COR-L47 (cell line): Measurements from ENCODE around the gene CXCL12.

Source experiments
- DNase-seq: peaks from one replicate; lab custom pipeline; 2025; lab: John Stamatoyannopoulos, UW

Gene CXCL12

DNA sequence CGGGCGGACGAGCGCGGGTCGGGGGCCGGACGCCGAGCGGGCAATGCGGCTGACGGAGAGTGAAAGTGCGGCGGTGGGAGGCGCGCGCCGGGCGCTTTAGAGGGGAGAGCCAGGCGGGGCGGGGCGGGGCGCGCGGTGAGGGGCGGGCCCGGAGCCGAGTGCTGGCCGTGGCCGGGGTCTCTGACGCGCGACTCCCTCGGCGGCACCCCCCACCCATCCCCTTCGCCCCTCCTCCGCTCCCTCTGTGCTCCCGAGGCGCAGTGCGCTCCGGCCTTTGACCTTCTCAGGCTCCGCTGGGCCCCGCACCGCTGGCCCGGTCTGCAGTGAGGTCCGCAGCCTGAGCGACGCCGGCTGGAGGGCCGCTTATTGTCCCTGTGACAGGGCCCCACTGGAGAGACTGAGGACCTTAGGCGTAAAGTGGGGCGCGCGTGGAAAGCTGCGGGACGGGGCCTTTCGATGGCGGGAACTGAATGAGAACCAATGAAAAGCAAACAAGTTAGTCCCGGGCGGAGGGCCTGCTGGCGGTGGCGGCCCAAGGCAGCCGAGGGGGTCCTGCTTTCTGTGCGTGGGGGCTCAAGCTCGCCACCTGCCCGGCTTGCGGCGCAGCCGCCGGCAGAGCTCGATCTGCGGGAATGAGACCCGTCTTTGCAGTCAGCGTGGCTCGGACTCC is at the start of gene CXCL12:
TSS of gene CXCL12 (minus strand) at position 72 of the 670 bp plus-strand sequence. CDS start 92 bp downstream, outside the sequence.
- DNase-seq = no peak

DNA sequence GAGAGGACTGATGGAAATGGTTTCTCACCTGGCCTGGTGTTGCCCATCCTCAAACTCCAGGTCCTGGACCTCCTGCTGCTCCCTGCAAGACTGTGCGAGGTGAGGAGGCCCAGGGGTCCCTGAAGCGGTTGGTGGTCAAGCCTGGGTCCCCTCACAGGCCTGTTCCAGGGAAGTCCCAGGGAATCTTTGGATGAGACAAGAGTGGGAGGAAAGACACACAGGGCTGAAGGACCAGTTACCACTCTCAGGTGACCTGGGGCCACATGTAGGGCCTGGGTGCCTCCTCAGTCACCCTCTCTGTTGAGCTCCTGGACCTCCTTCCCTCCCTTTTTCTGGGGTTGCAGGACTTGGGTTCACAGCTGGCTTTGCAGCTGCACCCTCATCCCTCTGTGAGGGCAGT is 42.6 kb upstream of the CXCL12 start:
- no peak for DNase-seq

DNA sequence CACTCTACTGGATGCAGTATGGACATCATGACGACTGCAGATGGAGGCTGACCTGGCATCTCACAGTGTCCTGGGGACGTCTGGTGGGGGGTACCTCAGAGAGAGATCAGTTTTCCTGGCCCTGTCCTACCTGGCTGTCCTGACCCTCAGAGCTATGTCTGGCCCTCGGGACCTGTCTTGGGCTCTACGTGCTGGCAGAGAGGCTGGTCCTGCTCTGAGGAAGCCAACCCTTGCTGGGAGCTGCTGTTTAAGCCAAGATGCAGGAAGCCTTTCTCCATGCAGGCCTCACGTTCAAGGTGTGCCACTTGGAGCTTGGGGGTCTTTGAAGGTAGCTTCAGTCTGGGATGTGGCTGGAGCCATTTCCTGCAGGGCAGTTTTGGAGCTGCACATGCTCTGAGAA is 42.1 kb upstream of the CXCL12 start:
- no peak for DNase-seq

DNA sequence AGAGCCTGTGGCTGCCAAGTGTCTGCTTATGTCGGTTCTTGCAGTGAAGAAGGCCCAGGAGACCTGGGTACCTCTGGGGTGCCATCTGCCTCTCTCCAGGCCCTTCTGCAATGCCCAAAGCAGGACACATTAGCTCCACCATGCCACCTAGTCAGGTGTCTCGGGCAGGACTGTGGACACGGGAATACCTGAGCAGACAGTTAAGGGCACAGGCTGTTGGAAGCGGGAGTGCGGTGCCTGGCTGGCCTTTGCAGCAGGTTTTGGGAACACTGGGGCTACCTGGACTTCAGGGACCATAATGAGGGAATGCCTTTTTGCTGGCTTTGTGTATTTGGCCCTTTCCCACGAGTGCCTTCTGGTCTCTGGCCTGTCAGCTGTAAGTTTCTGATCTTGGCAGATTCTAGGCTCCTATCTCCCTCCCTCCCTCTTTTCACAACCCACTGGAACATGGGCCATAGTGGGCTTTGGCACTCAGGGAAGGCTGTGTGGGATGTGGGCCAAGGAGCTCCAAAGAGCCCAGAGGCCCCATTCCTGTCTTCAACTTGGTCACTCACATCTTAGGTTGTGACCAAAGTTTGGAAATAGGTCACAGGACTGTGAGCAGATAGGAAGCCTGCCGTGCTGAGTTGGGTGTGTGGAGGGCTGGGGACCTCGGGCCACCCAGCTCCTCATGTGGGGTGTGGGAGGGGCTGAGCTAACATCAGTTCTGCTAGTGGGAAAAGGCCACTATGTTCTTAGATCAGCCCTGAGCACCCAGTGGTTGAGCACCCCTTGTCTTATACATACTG is 41.5 kb upstream of the CXCL12 start:
- no peak for DNase-seq

DNA sequence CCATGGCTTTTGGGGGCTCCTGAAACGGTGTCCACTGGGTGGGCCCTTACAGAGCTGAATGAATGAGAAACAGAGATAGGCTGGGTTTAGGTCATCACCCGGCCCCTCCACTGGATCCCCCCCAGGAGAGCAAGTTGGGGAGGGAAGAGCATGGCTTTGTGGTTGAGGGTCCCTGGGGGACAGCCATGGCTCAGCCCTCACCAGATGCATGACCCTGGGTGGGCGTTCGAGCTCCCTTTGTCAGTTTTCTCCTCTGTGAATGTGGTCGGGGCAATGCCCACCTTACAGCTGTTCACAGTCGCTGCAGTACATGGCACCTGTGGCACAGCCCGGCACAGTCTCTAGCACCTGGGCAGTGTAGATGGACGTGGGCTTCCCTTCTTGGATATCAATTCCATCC is 40.6 kb upstream of the CXCL12 start:
- DNase-seq = no peak

DNA sequence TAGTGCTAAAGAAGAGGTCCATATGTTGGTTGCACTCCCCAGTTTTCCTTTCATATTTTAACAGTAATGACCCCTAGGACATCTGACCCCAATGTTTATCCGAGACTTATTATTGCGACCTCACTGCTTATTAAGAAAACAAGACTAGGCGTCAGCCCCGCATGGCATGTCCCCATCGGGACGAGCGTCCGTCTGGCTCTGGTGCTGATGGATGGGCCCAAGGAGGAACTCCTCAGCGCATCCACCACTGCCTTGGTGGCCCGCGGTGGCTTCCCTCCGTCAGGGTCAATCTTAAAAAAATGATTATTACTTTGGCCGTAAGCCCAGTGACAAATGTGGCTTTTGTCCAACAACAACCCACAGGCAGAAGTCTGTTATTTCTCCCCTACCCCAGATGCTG is 40.1 kb upstream of the CXCL12 start:
- no peak for DNase-seq

DNA sequence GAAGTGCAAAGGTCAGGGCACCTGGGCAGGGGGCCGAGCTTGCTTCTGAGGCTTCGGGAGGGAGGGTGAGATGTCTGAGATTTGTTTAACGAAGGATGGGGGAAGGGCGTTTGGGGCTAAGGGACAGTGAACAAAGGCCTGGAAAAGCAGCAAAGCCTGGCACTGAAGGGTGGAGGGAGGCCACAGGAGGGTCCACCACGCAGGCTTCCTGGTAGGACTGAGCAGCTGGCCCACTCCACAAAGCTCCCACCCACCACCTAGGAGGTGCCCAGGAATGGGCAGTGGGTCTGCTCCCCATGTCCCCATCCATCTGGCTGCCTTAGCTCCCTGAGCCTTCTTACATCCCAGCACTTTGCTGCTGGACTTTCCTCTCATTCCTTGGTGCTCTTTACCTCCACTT is 39.4 kb upstream of the CXCL12 start:
- DNase-seq = no peak

DNA sequence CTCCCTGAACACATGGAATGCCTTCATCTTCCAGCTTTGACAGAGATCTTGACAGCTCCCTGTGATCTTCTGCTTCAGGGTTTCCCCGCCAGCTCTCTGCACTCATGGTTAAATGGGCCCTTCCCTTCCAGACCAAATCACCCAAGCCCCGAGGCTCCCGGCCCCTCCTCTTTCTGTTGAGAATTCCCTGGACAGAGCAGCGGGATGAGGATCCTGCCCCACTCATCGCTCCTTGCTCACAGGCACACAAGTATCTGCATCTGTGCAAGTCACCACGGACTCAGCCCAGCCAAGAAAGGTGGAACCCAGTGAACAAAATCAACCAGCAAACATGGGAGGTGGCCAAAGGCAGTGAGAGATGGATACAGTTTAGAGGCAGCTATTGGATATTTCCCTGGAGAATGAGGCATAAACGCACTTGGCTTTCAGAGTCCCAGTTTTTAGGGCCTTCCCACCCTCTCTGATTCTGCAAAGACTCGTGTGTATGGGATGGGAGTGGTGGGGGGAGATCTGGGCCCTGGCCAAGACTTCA is 37.7 kb upstream of the CXCL12 start:
- DNase-seq = no peak

DNA sequence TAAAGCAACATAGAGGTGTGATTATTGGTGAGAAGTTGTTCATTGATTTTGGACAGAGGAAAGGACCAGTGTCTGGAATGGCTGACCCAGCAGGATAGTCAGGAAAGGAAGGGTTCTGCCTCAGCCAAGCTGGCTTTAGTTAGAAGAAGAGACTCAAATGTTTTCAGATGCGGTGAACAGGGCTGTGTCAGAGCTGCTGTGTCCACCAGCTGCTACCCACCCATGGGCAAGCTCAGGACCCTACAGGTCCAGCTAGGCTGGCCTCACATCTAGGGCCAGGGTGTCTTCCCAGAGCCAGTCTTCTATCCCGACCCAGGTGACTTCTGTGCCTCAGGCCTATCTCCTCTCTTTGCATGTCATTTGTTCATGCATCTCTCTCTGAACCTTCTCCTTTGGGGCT is 37.3 kb upstream of the CXCL12 start:
- no peak for DNase-seq

DNA sequence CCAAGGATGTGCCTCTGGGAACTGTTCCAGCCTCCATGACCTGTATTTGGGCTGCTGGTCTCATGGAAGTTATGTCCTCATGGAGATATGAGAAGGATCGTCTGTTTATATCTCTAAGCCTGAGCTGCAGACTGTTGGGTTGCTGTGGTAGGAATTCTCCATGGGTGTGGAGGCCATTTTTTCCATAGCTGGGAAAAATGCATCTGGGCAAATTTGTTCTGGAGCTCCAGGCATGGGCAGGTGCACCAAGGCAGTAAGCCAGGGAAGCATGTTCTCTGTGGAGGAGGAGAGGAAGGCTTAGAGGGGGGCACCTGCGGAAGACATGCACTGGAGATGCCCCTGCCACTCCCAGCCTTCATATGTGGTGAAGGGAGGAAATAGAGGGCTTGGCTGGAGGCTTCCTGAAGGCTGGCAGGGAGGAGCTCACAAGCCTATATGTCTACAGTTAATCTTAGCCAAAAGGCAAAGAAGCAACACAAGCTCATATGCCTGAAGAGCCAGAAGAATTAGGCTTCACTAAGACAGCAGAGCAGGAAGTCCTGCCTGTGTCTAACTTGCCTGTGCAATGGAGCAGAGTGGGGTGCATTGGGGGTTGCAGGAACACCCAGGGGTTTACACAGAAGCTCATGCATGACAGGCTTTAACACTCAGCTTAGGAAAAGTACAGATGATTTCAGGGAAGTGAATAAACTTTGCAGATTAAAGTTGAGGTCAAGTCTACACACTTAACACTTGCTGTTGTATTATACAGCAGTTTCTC is 35.1 kb upstream of the CXCL12 start:
- DNase-seq = no peak

DNA sequence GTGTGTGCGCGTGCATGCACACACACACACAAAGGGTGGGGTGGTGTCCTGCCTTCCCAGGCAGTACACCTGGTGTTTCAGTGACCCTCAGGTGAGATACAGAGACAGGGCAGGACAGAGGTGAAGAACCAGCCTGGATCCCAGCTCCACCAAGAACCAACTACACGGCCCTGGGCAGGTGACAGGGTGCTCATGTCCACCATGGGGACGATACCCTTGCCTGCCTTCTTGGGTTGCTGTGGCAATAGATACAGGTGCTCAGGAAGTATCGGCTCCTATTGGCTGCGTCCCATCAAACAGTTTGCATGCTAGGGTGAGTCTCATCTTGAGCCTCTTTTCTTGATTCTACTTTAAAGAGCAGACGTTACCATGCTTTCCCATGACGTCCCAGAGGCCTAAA is 33.7 kb upstream of the CXCL12 start:
- DNase-seq = no peak

DNA sequence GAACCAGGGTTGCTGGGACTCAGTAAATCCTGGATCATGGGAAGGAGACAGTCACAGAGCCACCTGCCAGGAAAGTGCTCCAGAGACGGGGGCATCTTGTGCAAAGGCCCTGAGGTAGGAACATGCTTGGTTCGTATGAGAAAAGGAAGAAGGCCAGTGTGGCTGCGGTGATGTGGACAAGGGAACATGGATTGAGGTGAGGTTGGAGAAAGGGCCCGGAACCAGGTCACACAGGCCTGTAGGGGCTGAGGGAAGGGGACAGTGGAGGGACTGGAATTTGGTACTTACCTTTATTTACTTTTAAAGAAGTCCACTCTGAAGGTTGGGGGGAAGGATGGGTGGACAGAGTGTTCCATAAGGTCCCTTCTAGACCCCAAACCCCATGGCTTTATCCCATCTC is 32.9 kb upstream of the CXCL12 start:
- no peak for DNase-seq

DNA sequence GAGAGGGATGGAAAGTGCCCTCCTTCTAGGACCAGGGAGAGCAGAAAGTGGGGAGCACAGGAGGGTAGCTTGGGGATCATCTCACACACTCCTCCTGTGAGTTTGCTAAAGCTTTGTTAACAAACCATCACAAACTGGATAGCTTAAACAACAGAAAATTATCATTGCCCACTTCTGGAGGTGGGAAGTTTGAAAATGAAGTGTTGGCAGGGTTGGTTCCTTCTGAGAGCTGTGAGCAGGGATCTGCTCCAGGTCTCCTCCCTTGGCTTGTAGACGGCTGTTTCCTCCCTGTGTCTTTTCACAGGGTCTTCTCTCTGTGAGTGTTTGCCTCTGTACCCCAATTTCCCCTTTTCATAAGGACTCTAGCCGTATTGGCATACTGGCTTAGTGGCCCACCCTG is 32.0 kb upstream of the CXCL12 start:
- no peak for DNase-seq

DNA sequence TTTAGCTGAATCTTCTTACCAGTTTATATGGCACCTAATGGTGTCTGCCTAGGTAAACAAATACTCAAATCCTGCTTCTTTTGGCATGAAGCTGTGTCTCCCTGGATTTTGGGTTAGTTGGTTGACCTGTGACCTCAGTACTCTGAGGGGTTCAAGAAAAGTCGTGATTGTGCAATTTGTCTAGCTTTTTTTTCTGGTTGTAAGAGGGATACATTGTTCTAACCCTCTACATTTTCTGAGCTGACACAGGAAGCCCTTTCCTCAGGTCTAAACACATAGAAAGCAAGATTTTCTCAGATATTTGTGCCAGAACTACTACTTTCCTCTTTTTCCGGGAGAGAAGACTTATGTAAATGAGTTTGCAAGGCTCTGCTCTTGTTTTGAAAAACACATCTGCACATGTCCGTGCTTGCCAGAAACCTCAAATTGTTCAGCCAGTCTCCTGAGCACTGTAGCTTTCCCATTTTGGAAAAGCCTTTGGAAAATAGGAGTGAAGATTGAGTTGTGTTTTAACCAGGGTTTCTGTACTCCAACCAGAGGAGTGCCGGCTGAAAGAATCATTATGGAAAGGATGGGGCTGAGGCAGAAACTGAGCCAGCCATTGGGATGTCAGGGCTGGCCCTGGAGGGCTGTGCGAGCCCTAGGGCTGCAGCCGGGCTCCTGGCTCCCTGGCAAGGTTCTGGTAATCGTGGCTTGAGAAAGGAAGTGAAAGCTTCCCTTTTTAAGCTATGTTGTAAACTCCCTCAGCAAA is 31.3 kb upstream of the CXCL12 start:
- DNase-seq = no peak

DNA sequence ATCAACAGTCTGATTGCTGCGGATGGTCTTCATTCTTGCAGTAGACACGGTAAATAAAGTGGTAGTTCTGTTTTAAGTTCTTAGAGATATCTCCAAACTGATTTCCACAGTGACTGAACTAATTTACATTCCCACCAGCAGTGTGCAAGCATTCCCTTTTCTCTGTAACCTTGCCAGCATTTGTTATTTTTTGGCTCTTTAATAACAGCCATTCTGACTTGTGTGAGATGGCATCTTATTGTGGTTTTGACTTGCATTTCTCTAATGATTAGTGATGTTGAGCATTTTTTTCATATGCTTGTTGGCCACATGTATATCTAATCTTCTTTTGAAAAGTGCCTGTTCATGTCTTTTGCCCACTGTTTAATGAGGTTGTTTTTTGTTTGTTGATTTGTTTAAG is 30.2 kb upstream of the CXCL12 start:
- DNase-seq = no peak

DNA sequence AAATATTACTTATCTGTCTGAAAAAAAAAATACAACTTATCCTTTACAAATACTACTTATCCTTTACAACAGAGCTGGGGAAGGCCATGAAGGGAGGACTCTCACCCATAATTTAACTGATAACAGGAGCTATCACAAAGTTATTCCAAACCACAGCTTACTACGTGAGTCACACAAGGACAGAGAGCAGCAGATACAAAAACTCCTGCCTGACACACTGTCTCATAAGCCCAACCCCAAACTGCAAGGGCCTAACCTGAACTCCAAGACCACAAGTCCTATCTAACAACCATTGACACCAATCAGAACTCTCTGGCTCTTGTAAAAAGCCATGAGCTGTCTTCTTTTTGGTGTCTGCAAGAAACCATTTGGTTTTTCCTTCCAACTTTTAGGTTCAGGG is 28.5 kb upstream of the CXCL12 start:
- no peak for DNase-seq

DNA sequence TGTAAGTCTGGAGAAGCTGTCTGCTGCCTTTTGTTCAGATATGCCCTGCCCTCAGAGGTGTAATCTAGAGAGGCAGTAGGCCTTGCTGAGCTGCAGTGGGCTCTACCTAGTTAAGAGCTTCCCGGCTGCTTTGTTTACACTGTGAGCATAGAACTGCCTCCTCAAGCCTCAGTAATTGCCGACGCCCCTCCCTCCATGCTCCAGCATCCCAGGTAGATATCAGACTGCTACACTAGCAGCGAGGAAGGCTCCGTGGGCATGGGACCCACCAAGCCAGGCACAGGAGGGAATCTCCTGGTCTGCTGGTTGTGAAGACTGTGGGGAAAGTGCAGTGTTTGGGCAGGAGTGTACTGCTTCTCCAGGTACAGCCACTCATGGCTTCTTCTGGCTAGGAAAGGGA is 26.4 kb upstream of the CXCL12 start:
- DNase-seq = no peak

DNA sequence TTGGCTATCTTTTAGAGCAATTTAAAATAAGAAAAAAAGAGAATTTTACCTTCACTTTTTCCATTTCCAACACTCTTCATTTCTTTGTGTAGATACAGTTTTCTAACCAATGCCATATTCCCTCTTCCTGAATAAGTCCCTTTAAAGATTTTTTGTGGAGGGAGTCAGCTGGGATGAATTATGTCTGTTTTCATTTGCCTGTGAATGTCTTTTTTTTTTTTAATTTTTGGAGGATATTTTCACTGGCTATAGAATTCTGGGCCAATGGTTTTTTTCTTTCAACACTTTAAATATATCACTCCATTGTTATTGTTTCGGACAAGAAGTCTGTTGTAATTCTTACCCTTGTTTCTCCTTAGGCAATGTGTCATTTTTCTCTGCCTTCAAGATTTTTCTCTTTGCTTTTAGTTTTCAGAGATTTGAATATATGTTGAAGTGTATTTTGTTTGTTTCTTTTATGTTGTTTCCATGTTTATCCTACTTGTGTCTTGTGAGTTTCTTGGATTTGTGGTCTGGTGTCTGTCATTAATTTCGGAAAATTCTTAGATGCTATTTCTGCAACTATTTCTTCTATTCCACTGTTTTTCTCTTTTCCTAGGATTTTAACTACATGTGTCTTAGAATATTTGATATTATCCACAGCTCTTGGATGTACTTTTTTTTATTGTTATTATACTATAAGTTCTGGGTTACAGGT is 20.0 kb upstream of the CXCL12 start:
- no peak for DNase-seq

DNA sequence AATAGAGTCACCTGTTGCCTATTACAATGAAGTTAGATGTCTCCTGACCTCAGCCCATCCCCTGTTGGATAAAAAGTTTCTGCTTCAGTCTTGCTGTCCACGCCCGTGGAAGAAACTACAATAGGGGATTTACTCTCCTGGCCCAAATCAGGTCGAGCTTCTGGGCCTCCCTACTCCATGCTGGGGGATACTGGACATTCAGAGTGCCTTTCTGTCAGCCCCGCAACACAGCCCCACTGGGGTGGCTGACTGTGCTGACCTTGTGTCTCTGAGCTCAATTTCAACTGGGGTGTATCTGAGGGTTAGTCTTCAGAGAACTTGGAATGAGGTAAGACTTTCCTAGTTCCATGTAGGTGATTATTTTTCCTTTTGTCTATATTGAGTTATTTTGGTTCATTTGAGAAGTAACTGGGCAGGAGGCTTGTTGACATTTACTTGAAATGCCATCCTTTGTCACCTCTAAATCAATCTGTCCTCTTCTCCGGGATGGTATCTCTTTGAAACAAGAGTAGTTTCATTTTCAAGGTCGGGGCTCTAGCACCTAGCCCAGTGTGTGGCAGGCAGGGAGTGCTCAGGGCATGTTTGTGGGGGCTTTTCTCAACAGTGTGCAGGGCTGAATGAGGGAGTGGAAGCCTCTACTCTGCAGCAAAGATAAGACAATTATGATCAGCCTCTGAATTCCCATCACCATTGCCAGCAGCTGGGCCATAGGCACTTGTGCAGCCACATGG is 17.7 kb upstream of the CXCL12 start:
- DNase-seq = no peak

DNA sequence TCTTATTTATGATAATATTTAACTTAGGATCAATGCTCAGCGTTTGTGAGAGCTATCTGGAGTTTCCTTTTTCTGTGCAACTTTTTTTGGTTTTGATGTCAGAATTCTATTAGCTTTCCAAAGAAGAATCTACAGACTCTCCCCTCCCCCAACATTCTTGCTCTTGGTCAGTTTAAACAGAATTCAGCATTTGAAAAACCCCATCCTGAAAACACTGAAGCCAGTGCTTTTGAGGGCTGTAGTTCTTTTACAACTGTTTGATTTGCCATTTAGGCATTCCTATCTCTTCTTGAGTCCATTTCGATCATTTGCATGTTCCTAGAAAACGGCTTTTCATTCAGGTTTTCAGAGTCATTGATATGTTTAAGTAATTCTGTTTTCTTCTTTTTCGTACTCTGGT is 15.6 kb upstream of the CXCL12 start:
- DNase-seq = no peak
